OCI-LY3 (cell line): Measurements from ENCODE around the gene SAMD11.

Source experiments
- H2AFZ ChIP-seq: fragments of 200-600, 300-600 bp; shearing (Covaris generic); 2 replicates; pipeline ENCODE4 v1.6.0; 2014; ENCODE audit warnings: antibody characterized with exemption, low read depth, low read length
- H3K27ac ChIP-seq: fragments of 200-600, 300-600 bp; sonication (generic); 2 replicates; pipeline ENCODE4 v1.5.1; 2014; ENCODE audit warnings: mild to moderate bottlenecking, low read length, moderate library complexity, mixed read lengths
- H3K27me3 ChIP-seq: fragments of 200-600, 300-600 bp; sonication (generic); 2 replicates; pipeline ENCODE4 v1.6.1; 2014; ENCODE audit warnings: low read depth, low read length, mixed read lengths
- H3K36me3 ChIP-seq: fragments of 200-600, 300-600 bp; sonication (generic); replicated peaks from 2 replicates; pipeline ENCODE3; 2014; ENCODE audit warnings: low read depth, low read length, mixed read lengths
- H3K4me1 ChIP-seq: fragments of 300-600, 200-600 bp; sonication (generic); 2 replicates; pipeline ENCODE4 v1.6.1; 2014; ENCODE audit warnings: low read length, mixed read lengths
- H3K4me2 ChIP-seq: fragments of 200-600, 300-600 bp; sonication (generic); 2 replicates; pipeline ENCODE4 v1.6.1; 2014; ENCODE audit warnings: low read length, mixed read lengths
- H3K4me3 ChIP-seq: fragments of 300-600, 200-600 bp; sonication (generic); 2 replicates; pipeline ENCODE4 v1.5.1; 2014; ENCODE audit warnings: antibody characterized with exemption, mild to moderate bottlenecking, low read length, moderate library complexity
- H3K79me2 ChIP-seq: fragments of 300-600, 200-600 bp; shearing (Covaris generic); 2 replicates; pipeline ENCODE4 v1.6.1; 2014; ENCODE audit warnings: mild to moderate bottlenecking, low read length, mixed read lengths
- H3K9ac ChIP-seq: fragments of 300-600, 200-600 bp; shearing (Covaris generic); 2 replicates; pipeline ENCODE4 v1.6.0; 2014; ENCODE audit warnings: mild to moderate bottlenecking, low read length, moderate library complexity
- H3K9me3 ChIP-seq: fragments of 200-600, 300-600 bp; shearing (Covaris generic); 2 replicates; pipeline ENCODE4 v1.6.1; 2014; ENCODE audit warnings: low read length, mixed read lengths; ENCODE audit not compliant: insufficient read depth
- H4K20me1 ChIP-seq: fragments of 200-600, 300-600 bp; sonication (generic); 2 replicates; pipeline ENCODE4 v1.6.1; 2016; ENCODE audit warnings: low read length, mixed read lengths; ENCODE audit not compliant: insufficient read depth
- CTCF ChIP-seq: fragments of 200-600, 300-600 bp; sonication (generic); IDR thresholded peaks from 2 replicates; pipeline ENCODE4 v1.5.1; 2014; ENCODE audit warnings: antibody characterized with exemption, low read length, low read depth
- EZH2phosphoT487 ChIP-seq: fragments of 200-600 bp; shearing (Covaris generic); IDR thresholded peaks from 2 replicates; pipeline ENCODE4 v1.6.1; 2018; ENCODE audit warnings: antibody characterized with exemption, mixed run types, low read depth

SAMD11 gene

GRCh38 chr1:933603-933940 is 9.8 kb downstream of the SAMD11 start:
- TF ChIP-seq CTCF (no peak), EZH2phosphoT487 (no peak)
- Histone ChIP-seq H3K27ac (no peak overlapping the region), H3K4me1 (no peaks in the 10 kb centered on the region), H3K4me3 (no peak overlapping the region), H3K9ac (no peak overlapping the region), H3K27me3 (peaks cover 10% of the 10 kb centered on the region; the same call in 1 of the 2 replicates), H4K20me1 (no peaks in the 10 kb centered on the region), H3K79me2 (no peaks in the 10 kb centered on the region), H3K36me3 (no peaks in the 10 kb centered on the region), H2AFZ (no peak overlapping the region), H3K4me2 (no peak overlapping the region), H3K9me3 (no peaks in the 10 kb centered on the region)

GRCh38 chr1:934991-935750 is 11.4 kb downstream of the SAMD11 start:
- Histone ChIP-seq H4K20me1 (no peaks in the 10 kb centered on the region), H3K4me1 (no peaks in the 10 kb centered on the region), H3K4me2 (no peak overlapping the region), H3K9me3 (no peaks in the 10 kb centered on the region), H3K4me3 (no peak overlapping the region), H2AFZ (no peak overlapping the region), H3K36me3 (no peaks in the 10 kb centered on the region), H3K27me3 (peaks cover 19% of the 10 kb centered on the region), H3K9ac (no peak overlapping the region), H3K27ac (no peak overlapping the region), H3K79me2 (no peaks in the 10 kb centered on the region)
- TF ChIP-seq EZH2phosphoT487 (no peak), CTCF (no peak)

- Histone ChIP-seq H3K9ac (no peak overlapping the region), H3K4me1 (peaks cover 5% of the 10 kb centered on the region; the same call in 1 of the 2 replicates), H3K9me3 (no peaks in the 10 kb centered on the region), H3K27ac (no peak overlapping the region), H3K4me3 (no peak overlapping the region), H3K79me2 (no peaks in the 10 kb centered on the region), H3K4me2 (no peak overlapping the region), H4K20me1 (no peaks in the 10 kb centered on the region), H2AFZ (no peak overlapping the region), H3K27me3 (peaks cover 25% of the 10 kb centered on the region), H3K36me3 (no peaks in the 10 kb centered on the region)
- no peak for TF ChIP-seq CTCF
- no peak for TF ChIP-seq EZH2phosphoT487
These were observed 12.1 kb downstream of the SAMD11 start for GRCh38 chr1:935751-936231.

- Histone ChIP-seq H3K9ac (no peak overlapping the region), H3K4me3 (no peak overlapping the region), H3K27ac (no peak overlapping the region), H2AFZ (no peak overlapping the region), H3K36me3 (no peaks in the 10 kb centered on the region), H3K27me3 (peaks cover 28% of the 10 kb centered on the region), H3K4me1 (peaks cover 12% of the 10 kb centered on the region; the same call in 1 of the 2 replicates), H4K20me1 (no peaks in the 10 kb centered on the region), H3K4me2 (no peak overlapping the region), H3K9me3 (no peaks in the 10 kb centered on the region), H3K79me2 (no peaks in the 10 kb centered on the region)
- TF ChIP-seq EZH2phosphoT487 (no peak), CTCF (no peak)
These were observed 12.9 kb downstream of the SAMD11 start for GRCh38 chr1:936348-937264.
